ENCODE measurements around the gene GORASP1.

Gene GORASP1

DNA sequence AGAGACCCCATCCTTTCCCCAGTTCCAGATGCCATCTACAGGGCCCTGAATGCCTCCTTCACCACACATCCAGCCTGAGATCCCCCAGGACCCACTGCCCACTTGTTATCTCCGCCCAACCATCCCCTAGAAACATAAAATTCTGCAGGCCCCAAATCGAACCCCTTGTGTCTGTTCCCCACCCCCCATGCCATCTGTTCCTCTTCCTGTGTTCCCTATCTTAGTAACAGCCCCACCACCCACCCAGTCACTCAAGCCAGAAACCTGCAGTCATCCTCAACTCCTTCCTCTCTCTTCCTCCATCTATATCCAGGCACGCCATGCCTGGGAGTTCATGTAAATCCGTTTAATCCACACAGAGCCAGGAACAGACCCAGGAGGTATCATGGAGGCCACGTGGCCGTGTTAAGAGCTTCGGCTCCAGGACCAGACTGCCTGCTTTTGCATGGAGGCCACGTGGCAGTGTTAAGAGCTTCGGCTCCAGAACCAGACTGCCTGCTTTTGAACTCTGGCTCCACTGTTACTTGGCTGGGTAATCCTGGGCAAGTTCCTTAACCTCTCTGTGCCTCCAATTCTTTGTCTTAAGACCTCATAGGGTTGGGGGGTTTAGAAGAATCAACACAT, 41.1 kb upstream of the GORASP1 start:
- H3K9ac ChIP-seq (ENCODE audit: low read depth in 1 of 2, low read length in 2 of 2), result peak overlapping the region; percentile 44 to 63

GRCh38 chr3:39147711-39148434, 40.4 kb upstream of the GORASP1 start:
- peak overlapping the region; percentile 48 to 63 for H3K9ac ChIP-seq (ENCODE audit: low read depth in 1 of 2, low read length in 2 of 2)
- H3K4me1 ChIP-seq (ENCODE audit: control insufficient read depth in 2 of 2, insufficient read depth in 2 of 2, low read length in 2 of 2), result peaks cover 69 to 71% of the 10 kb centered on the region in 2 donors

More for the DNA sequence above, 41.1 kb upstream of the GORASP1 start:
- H3K36me3 ChIP-seq (ENCODE audit: control insufficient read depth in 2 of 2, insufficient read depth in 2 of 2, low read length in 2 of 2), result peaks cover 16 to 25% of the 10 kb centered on the region in 2 donors
- no peaks in the 10 kb centered on the region for H3K9me3 ChIP-seq (ENCODE audit: control insufficient read depth in 2 of 2, low read length in 2 of 2)
- peak overlapping the region; percentile 38 to 51 for H3K4me3 ChIP-seq (ENCODE audit: low read length in 2 of 2)
- no peaks in the 10 kb centered on the region for H3K27me3 ChIP-seq (ENCODE audit: control insufficient read depth in 2 of 2, insufficient read depth in 2 of 2, low read length in 2 of 2)
- peaks cover 68% of the 10 kb centered on the region in 2 donors for H3K4me1 ChIP-seq (ENCODE audit: control insufficient read depth in 2 of 2, insufficient read depth in 2 of 2, low read length in 2 of 2)
- peak overlapping the region; percentile 87 to 89 for H3K27ac ChIP-seq (ENCODE audit: low read depth in 2 of 2, low read length in 2 of 2)

DNA sequence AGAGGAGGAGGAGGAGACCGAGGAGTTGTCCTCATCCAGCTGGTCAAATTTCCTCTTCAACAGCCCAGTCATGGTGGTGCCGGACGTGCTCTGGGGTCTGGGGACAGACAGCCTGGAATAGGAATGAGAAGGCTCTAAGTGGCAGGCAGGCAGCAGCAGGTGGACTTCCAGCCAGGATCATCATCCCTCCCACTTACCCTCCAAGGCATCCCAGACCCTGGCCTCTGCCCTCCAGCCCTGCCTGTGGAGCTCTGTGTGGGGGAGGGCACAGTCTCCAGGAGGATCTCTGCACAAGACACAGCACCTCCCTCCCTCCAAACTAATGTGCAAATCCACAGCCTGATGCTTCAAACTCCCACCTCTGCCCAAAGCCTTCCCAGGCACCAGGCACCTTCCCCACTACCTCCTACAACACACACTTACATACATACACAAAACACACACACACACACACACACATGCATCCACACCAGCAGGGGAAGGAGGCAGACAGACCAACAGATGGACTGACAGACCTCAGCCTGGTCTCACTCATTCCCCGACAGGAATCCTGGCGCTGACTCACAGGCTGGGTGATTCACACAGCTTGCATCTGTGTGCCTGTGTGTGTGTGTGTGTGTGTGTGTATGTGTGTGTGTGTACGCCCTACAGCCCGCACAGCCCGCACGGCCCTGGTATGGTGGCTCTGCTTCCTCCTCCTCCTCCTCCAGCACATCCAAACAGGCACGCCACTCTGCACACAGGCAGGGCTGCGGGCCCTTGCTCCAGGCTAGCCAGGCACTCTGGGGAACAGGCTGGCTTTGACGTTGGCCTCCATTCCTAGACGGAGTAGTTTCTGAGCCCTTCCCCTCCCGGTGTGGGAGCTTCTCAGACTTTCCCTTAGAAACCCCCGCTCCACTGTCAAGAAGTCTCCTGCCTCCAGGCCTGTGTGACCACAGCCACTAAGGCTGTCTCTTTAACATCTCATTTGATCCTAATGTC, 39.5 kb upstream of the GORASP1 start:
- H3K4me1 ChIP-seq (ENCODE audit: control insufficient read depth in 2 of 2, insufficient read depth in 2 of 2, low read length in 2 of 2), result peaks cover 73 to 74% of the 10 kb centered on the region in 2 donors
- H3K36me3 ChIP-seq (ENCODE audit: control insufficient read depth in 2 of 2, insufficient read depth in 2 of 2, low read length in 2 of 2), result peaks cover 32 to 40% of the 10 kb centered on the region in 2 donors
- no peaks in the 10 kb centered on the region for H3K27me3 ChIP-seq (ENCODE audit: control insufficient read depth in 2 of 2, insufficient read depth in 2 of 2, low read length in 2 of 2)
- H3K9ac ChIP-seq (ENCODE audit: low read depth in 1 of 2, low read length in 2 of 2), result peak overlapping the region; percentile 48 to 63
- no peaks in the 10 kb centered on the region for H3K9me3 ChIP-seq (ENCODE audit: control insufficient read depth in 2 of 2, low read length in 2 of 2)
- H3K27ac ChIP-seq (ENCODE audit: low read depth in 2 of 2, low read length in 2 of 2), result peak overlapping the region; percentile 87 to 89
- peak overlapping the region; percentile 4 to 51 for H3K4me3 ChIP-seq (ENCODE audit: low read length in 2 of 2)

More at GRCh38 chr3:39147711-39148434, 40.4 kb upstream of the GORASP1 start:
- H3K27me3 ChIP-seq (ENCODE audit: control insufficient read depth in 2 of 2, insufficient read depth in 2 of 2, low read length in 2 of 2), result no peaks in the 10 kb centered on the region
- peaks cover 22 to 32% of the 10 kb centered on the region in 2 donors for H3K36me3 ChIP-seq (ENCODE audit: control insufficient read depth in 2 of 2, insufficient read depth in 2 of 2, low read length in 2 of 2)
- H3K4me3 ChIP-seq (ENCODE audit: low read length in 2 of 2), result peak overlapping the region; percentile 38 to 51
- no peaks in the 10 kb centered on the region for H3K9me3 ChIP-seq (ENCODE audit: control insufficient read depth in 2 of 2, low read length in 2 of 2)
- peak overlapping the region; percentile 87 to 89 for H3K27ac ChIP-seq (ENCODE audit: low read depth in 2 of 2, low read length in 2 of 2)

DNA sequence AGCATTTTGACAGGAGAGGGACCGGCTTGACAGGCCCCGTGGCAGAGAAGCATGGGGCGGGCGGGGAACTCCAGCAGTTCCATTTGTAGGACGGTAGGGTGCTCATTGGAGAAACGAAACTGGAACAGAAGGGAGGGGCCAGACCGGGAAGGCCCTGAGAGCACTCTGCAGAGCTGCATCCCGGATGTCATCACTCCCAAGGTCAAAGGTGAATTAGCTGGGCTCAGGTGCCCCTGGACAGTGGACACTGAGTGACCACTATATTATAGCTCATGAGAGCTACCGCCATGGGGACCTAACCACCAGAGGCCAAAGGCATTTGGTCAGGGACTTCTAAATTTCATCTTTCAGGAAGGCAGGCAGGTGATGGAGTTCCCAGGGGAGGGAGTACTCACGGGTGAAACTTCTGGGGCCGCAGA, 38.7 kb upstream of the GORASP1 start:
- Histone ChIP-seq H3K9me3 (ENCODE audit: control insufficient read depth in 2 of 2, low read length in 2 of 2) (no peaks in the 10 kb centered on the region), H3K4me1 (ENCODE audit: control insufficient read depth in 2 of 2, insufficient read depth in 2 of 2, low read length in 2 of 2) (peaks cover 73 to 74% of the 10 kb centered on the region in 2 donors), H3K36me3 (ENCODE audit: control insufficient read depth in 2 of 2, insufficient read depth in 2 of 2, low read length in 2 of 2) (peaks cover 32 to 40% of the 10 kb centered on the region in 2 donors), H3K27me3 (ENCODE audit: control insufficient read depth in 2 of 2, insufficient read depth in 2 of 2, low read length in 2 of 2) (no peaks in the 10 kb centered on the region), H3K4me3 (ENCODE audit: low read length in 2 of 2) (no peak overlapping the region), H3K27ac (ENCODE audit: low read depth in 2 of 2, low read length in 2 of 2) (peak overlapping the region; percentile 87 to 89), H3K9ac (ENCODE audit: low read depth in 1 of 2, low read length in 2 of 2) (peak overlapping the region in 1 of 2 donors; percentile 63)

- Histone ChIP-seq H3K27me3 (ENCODE audit: control insufficient read depth in 2 of 2, insufficient read depth in 2 of 2, low read length in 2 of 2) (no peaks in the 10 kb centered on the region), H3K4me3 (ENCODE audit: low read length in 2 of 2) (no peak overlapping the region), H3K36me3 (ENCODE audit: control insufficient read depth in 2 of 2, insufficient read depth in 2 of 2, low read length in 2 of 2) (peaks cover 32 to 44% of the 10 kb centered on the region in 2 donors), H3K9ac (ENCODE audit: low read depth in 1 of 2, low read length in 2 of 2) (no peak overlapping the region), H3K9me3 (ENCODE audit: control insufficient read depth in 2 of 2, low read length in 2 of 2) (no peaks in the 10 kb centered on the region), H3K4me1 (ENCODE audit: control insufficient read depth in 2 of 2, insufficient read depth in 2 of 2, low read length in 2 of 2) (peaks cover 66 to 73% of the 10 kb centered on the region in 2 donors), H3K27ac (ENCODE audit: low read depth in 2 of 2, low read length in 2 of 2) (no peak overlapping the region)
Measured at GRCh38 chr3:39144748-39145380, 37.4 kb upstream of the GORASP1 start.

DNA sequence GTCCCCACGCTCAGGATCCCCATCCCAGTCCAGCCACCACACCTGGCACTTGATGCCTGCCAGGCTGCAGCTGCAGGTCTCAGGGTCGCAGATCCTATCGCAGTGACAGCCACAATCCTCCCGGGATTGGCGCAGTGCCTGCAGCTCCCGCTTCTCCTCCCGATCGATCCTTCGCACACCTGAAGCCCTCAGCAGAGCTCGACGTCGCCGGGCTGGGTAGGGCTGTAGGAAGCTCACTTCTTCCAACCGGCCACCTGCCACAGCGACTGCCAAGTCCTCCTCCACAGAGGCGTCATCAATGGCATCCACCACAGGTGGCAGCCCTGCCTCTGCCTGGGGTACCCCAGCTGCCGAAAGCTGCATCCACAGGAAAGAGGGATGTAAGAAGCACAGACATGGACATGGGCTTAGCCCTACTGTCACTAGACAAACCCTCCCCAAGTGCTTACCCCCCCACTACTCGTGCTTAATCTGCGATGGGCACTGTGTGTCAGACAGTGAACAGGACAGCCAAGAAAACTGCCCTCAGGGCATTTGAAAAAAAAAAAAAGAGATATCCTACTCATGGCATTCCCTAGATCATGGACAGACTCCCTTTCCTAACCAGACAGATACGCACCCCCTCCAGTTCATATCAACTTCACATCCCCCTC, 36.8 kb upstream of the GORASP1 start:
- Histone ChIP-seq H3K36me3 (ENCODE audit: control insufficient read depth in 2 of 2, insufficient read depth in 2 of 2, low read length in 2 of 2) (peaks cover 32 to 44% of the 10 kb centered on the region in 2 donors), H3K4me1 (ENCODE audit: control insufficient read depth in 2 of 2, insufficient read depth in 2 of 2, low read length in 2 of 2) (peaks cover 60 to 70% of the 10 kb centered on the region in 2 donors), H3K4me3 (ENCODE audit: low read length in 2 of 2) (no peak overlapping the region), H3K9me3 (ENCODE audit: control insufficient read depth in 2 of 2, low read length in 2 of 2) (no peaks in the 10 kb centered on the region), H3K9ac (ENCODE audit: low read depth in 1 of 2, low read length in 2 of 2) (no peak overlapping the region), H3K27me3 (ENCODE audit: control insufficient read depth in 2 of 2, insufficient read depth in 2 of 2, low read length in 2 of 2) (no peaks in the 10 kb centered on the region), H3K27ac (ENCODE audit: low read depth in 2 of 2, low read length in 2 of 2) (no peak overlapping the region)

GRCh38 chr3:39143051-39143885, 35.8 kb upstream of the GORASP1 start:
- Histone ChIP-seq H3K9me3 (ENCODE audit: control insufficient read depth in 2 of 2, low read length in 2 of 2) (no peaks in the 10 kb centered on the region), H3K4me1 (ENCODE audit: control insufficient read depth in 2 of 2, insufficient read depth in 2 of 2, low read length in 2 of 2) (peaks cover 50 to 61% of the 10 kb centered on the region in 2 donors), H3K27ac (ENCODE audit: low read depth in 2 of 2, low read length in 2 of 2) (peak overlapping the region; percentile 92 to 95), H3K27me3 (ENCODE audit: control insufficient read depth in 2 of 2, insufficient read depth in 2 of 2, low read length in 2 of 2) (no peaks in the 10 kb centered on the region), H3K36me3 (ENCODE audit: control insufficient read depth in 2 of 2, insufficient read depth in 2 of 2, low read length in 2 of 2) (peaks cover 32 to 44% of the 10 kb centered on the region in 2 donors), H3K4me3 (ENCODE audit: low read length in 2 of 2) (no peak overlapping the region), H3K9ac (ENCODE audit: low read depth in 1 of 2, low read length in 2 of 2) (peak overlapping the region in 1 of 2 donors; percentile 62)

DNA sequence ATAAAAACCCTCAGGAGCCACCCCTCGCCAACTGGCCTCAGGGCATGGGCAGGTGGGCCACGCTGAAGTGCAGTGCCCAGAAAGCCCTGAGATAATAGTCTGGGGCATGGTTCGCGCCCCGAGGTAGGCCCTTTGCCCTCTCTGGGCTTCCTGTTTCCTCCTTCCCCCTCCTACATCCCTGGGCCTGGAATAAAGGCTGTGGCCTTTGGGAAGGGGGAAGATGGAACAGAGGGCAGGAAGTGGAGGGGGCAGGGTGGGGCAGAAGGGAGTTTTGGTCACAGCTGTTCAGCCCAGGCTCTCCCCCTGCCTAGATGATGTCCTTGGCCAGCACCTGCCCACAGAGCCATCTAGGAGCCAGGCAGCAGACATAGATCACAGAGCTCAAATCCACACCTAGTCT, 34.6 kb upstream of the GORASP1 start:
- Histone ChIP-seq H3K27me3 (ENCODE audit: control insufficient read depth in 2 of 2, insufficient read depth in 2 of 2, low read length in 2 of 2) (no peaks in the 10 kb centered on the region), H3K9ac (ENCODE audit: low read depth in 1 of 2, low read length in 2 of 2) (peak overlapping the region; percentile 34 to 62), H3K4me1 (ENCODE audit: control insufficient read depth in 2 of 2, insufficient read depth in 2 of 2, low read length in 2 of 2) (peaks cover 38 to 49% of the 10 kb centered on the region in 2 donors), H3K27ac (ENCODE audit: low read depth in 2 of 2, low read length in 2 of 2) (peak overlapping the region; percentile 92 to 95), H3K9me3 (ENCODE audit: control insufficient read depth in 2 of 2, low read length in 2 of 2) (no peaks in the 10 kb centered on the region), H3K36me3 (ENCODE audit: control insufficient read depth in 2 of 2, insufficient read depth in 2 of 2, low read length in 2 of 2) (peaks cover 34 to 44% of the 10 kb centered on the region in 2 donors), H3K4me3 (ENCODE audit: low read length in 2 of 2) (no peak overlapping the region)
